HT-29 (cell line): ENCODE measurements around the gene MRPS14. TPM values are rescaled to one million over a fixed set of nuclear protein-coding genes. Genes with fewer than 3 reads are reported as not detected.

Experiments used
- DNase-seq: peaks from one replicate; pipeline ENCODE4 v3.0.0-alpha.2; 2015; ENCODE audit warnings: low spot score
- total RNA-seq: library from RNA; depleted of rRNA; stranded (reverse); fragments of >200 nt; shearing (Covaris generic); gene quantifications from 2 replicates; pipeline ENCODE4 v1.2.3, GENCODE V29; 2014

MRPS14 gene
- total RNA-seq, 1 experiment from 2014 or later, result 18.7 TPM

DNA sequence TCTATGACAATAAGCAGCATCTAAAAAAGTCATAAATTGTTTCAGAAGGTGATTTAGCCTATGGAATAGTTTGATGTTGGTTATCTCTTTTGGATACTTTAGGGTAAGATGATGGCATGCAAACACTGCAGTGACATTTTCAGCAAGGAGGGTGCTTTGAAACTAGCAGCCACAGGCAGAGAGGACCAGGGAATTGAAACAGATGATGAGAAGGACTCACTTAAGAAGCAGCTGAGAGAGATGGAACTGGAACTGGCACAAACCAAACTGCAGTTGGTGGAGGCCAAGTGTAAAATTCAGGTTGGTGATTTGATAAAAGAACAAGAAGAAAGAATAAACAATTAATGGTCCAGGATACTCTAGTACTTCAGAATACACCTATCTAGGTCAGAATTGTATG is 34.7 kb downstream of the MRPS14 start:
- no peak for DNase-seq

DNA sequence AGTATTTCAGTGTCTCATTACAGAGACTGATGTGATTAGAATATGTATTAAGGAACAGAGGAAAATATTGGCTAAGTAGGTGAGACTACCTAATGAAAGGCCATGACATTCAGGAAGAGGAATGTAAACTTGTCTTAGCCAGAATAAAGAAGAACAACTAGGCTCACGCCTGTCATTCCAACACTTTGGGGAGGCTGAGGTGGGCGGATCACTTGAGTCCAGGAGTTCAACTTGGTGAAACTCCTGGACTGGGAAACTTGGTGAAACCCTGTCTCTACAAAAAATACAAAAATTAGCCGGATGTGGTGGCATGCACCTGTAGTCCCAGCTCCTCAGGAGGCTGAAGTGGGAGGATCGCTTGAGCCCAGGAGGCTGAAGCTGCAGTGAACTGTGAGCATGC is 38.3 kb downstream of the MRPS14 start:
- DNase-seq, result no peak

DNA sequence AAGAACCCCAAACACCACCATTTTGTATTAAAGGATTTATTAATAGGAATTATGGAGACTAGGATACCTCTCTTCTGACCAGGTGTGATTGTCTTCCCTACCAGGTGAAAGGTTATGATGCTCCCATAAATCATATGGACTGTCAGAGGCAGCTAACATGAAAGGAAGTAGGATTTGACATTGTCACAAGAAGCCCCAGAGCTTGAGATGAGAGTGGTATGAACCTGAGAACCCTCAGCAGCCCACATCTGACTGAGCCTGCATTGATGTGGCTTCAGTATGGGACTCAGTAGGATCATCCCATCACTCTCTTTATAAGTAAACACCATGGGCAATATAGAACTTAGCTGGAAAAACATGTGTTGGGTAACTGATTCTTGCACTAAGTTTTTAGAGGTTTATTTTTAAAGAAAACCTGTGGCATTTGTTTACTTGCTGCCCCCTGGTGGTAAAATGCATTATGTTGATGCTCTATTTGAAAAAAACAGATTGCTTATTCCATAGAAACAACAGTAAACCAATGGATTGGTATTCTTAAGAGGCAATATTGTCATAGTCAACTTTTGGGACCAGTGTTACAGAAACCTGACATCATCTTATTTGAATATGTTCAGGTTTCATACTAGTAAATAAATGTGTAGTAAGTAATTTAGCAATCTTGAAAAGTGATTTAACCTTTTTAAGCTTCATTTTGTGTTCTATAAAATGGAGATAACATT is 40.1 kb downstream of the MRPS14 start:
- DNase-seq, result peak; percentile 73

DNA sequence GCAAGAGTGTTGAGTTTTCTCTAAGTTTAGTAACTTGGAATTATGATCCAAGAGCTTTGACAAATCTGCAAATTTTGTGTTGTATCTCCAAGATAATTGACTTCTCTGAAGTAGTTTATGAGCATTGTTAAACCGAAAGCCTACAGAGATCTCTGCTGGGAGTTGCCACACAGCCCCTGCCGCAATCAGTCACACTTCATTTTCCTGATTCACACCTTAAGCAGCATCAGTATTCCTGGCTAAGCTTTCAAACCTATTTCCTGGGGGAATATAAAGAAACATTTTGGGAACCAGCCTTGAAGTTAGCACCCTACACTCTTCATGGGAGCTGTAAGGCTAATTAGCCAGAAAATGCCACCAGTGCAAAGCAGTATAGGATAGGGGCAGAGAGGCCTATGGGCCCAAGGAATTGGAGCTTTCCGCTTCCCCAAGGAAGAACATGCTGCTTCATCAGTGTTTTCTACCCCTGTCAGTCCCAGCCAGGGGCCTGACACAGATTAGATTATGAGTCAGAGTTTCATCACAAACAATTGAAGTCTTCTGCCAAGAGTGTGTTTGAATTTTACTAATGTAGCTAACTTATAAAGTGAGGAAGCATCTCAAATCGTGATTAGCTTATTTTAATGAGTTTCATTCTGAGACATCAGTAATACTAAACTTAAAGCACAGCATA is 46.7 kb downstream of the MRPS14 start:
- DNase-seq, result no peak

DNA sequence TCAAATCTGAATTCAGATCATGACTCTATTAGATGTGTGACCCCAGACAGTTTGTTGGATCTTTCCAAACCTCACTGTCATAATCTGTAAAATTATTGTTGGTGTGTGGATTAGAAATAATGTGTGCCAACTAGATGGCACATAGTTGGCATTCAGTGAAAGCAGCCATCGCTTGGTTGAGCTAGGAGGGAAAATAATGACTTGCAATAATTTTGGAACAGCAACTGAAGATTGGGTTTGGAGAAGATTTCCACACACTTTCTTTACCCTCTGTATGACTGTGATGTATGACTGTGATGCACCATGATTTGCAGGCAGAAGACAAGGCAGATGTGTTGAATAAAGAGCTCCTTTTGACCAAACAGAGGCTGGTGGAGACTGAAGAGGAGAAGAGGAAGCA is 47.5 kb downstream of the MRPS14 start:
- DNase-seq, result no peak

DNA sequence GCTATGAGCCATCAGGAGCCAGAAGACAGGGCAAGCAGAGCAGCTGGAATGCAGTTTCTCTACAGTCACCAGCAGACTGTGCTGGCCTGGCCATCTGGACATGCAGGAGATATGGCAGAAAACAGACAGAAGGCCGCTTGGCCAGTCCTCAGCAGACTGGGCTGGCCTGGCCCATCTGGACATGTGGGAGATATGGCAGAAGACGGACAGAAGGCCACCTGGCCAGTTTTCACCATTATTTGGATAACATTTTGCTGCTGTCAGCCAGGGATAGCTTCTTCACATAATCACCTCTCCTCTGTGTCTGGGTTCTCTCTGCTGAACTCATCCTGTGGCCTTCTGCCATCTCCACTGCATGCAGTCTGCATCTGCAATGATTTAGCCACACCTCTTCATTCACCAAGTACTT is 48.5 kb downstream of the MRPS14 start:
- no peak for DNase-seq

DNA sequence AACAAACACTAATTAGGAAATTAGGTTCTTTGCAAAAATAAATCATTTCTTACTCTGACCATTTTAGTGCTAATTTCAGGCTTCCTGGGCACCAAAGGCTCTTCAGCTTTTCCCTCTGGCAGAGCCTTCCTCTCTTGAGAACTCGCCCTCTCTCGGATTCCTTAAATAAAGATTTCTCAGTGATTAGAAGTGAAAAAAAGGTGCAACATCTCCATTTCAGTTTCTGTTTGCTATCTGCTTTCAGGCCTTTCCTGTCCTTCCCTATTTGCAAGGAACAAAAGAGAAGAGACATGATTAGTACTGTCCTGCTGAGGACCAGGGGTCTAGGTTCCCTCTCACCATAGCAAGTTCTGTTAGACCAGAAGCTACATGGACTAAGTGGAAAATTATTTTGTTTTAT is 51.3 kb downstream of the MRPS14 start:
- no peak for DNase-seq

DNA sequence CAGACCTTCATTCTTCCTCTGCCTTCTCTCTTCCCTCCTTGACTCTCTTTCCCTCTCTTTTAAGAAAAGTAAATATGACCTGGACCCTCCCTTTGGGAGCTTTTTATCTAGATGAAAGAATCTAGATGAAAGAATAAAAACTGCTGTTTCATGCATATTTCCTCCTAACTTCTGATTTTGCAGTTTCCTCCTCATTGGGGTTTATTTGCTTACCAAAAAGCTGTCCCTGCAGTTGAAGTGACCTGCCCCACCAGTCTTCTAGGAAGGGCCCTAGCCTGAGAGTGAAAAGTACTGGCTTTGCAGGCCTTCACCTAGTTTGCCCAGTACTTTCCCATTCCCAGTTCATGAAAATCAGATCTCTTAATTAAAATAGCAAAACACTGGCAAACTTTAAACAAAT is 51.8 kb downstream of the MRPS14 start:
- no peak for DNase-seq

DNA sequence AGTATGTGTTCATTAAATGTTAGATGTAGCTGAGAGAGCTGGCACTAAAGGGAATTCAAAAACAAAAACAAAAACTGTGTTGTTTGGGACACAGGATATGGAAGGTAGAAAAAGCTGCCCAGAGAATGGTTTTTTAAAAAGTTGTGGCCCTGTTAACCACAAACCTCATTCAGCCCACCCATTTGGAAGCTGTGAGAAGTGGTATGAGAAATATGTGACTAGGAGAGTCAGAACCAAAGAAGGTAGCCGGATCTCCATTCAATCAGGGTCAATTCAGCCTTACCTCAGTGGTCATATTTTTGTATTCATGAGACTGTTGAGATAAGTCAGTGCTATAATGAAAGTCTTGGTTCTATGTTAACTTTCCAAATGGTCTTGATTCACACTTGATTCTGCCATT is 53.2 kb downstream of the MRPS14 start:
- no peak for DNase-seq

DNA sequence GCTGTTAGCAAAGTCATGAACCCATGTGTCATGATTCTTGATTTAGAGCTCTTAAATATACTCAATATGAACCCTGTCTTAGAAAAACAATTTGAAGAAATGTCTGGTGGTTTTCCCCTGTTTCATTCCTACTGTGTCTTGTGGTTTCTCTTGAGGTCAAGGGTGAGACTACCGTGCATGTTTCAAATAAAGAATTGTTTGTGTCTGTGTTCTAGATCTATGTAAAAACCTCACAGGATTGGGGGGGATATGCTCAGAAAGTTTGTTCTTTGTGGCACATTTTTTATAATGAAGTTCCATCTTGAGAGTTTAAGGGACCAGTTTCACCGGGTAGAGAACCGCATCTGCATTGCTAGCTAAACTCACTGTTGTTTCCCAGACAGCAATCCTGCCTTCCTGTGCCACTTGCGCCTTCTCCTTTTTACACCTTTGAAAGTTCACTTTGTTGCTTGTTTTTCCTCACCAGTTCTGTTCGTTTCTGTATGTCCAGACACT is 54.4 kb downstream of the MRPS14 start:
- peak; percentile 52 for DNase-seq

DNA sequence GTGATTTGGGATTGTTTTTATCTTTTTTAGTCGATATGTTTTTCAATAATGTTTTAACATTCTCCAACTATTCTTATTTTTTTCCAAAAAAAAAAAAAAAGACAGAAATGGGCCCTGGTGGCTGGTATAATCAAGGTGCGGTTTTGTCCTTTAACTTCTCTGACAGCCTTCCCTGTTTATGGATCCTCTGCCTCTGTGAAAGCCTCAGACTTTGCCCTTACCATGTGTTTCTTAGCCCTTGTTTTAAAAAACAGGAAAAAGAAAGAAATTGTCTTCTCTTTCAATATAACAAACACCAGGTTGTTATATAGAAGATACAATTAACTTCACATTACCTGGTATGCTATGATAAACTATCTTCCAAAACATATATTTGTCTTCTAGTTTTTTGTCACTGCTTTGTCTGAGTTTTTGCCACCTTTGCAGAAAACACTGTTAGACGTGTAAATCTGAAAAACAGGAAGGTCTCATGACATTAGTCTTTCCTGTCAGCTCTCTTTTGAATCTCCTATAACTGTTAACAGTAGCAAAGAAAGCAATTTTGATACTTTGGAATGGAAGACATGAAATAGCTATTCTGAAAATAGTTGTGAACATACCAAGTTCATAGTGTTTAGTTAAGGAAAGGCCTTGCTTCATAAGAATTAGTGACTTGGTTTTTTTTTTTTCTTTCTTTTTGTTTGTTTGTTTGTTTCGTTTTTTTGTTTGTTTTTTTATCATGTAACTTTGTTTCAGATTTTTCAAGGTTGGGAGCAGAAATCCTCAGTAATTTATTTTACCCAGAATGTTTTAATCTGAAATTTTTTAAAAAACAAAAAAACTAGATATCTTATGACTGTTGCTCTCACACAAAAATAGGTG is 55.1 kb downstream of the MRPS14 start:
- peak; percentile 9 for DNase-seq

DNA sequence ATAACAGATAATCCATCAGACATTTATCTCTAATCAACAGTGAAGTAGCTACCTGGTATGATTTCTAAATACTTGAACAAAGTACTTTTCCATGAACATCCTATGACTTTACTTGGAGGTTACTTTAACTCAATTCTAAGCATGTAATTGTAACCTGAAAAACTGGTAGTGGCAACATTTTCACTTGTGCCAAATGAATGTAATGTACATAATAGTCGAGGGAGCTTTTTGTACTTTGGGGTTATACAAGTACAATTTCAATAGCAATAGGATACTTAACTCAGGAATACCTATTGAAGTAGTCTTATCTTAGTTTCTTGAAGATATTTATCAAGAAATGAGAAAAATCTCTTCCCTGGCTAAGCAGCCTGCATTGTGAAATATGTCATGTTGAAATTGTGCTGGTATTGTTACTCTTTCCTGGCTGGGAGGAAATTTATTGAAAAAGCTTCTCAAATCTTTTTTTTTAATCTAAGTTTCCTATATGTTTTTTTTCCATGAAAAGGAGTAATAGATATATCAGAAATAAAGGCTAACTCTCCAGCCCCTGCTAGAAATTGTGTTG is 57.1 kb downstream of the MRPS14 start:
- DNase-seq, result peak; percentile 45

DNA sequence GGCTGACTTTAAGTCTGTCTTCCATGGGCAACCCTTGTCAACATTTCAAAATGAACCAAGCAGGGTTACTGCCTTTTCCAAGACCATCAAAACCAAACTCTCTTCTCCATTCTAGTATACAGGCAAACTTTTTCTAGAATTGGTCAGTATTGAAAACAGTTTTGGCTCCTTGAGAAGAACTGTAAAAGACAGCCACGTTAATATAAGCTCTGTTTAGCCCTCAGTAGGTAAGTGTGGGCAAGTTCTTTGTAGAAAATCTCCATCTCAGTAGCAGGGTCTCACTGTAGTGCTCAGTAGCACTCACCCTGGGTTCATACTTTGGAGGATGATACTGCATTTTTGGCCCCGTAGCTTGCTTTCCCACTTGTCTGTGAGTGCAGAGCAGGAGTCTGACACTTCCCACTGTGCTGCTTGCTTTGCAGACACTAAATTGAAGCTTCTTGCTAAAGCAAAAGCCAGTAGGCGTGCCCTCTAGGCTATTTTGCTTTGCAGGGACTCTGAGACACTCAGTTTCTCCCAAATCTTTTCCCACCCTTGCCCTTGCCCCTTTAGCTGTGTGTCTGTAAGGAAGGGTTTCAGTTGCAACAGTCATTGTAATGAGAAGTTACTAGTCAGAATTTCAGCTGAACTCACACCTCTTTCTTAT is 57.7 kb downstream of the MRPS14 start:
- DNase-seq, result no peak

DNA sequence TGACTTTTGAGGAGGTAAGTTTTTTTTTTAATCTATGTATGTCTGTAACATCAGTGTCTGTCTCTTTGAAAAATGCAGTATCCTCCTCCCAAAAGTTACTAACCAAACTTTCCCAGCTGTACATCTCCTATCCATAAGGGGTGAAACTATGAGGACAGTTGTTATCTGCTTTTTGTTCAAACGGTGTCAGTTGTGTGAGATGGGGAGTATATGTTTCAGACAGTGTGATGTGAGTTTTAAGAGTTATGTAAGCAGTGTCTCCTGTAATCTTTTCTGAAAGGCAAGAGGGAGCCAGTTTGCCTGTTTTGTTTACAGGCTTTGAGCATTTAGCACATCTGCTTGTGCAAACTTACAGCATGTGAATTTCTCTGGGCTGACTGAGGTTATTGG is 58.3 kb downstream of the MRPS14 start:
- no peak for DNase-seq

DNA sequence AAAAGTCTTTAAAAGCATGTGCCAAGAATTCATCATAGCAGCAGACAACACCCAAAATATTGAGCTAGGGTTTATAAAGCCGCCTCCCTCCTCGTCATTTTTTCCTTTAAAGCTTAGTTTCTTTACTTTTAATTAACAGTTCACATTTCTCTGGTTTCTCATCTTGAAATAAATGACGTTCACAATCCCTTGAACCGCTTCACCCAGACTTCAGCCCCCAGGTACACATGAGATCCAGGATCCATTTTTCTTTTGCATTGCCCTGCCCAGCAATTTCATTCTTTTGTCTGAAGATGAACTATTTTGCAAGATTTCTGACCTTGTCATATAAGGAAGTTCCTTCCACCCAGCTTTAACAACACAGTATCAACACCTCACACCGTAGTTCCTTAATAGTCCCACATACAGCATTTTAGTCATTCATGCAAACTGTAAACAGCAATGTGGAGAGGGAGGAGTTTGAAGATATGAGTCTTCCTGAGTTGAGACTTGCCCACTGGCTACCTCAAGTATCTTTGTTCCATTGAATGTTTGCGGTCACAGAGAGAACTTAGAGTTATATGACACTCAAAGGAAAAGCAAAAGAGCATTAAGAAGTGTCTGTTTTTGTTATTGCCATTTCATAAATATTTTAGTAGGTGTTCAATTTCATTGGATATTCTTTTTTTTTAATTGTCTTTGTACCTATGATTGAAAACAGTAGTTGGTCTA is 58.8 kb downstream of the MRPS14 start:
- peak; percentile 51 for DNase-seq

DNA sequence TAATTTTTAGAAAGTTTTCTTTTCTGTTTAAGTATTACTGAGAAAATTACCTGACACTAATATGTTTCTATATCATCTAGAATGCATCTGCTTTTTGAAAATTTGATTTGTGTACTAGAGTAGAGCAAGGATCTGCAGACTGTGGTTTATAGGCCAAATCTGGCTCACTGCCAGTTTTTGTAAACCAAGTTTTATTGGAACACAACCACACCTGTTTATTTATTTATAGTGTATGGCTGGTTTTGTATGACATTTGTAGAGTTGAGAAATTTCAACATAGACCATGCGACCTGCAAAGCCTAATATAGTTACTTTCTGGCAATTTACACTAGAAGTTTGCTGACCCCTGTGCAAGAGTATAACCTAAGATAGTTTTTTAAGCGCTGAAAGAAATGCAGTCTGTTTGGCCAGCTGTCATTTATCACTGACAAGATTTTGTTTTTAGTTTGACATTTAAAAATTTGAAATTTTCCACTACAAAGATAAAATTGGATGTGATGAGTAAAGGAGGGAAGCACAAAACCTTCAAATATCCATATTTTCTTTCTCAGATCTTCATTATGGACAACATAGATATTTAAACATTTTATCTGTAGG is 59.6 kb downstream of the MRPS14 start:
- DNase-seq, result peak; percentile 74
